Measurements from ENCODE around the gene LINC01488.

The LINC01488 gene

DNA sequence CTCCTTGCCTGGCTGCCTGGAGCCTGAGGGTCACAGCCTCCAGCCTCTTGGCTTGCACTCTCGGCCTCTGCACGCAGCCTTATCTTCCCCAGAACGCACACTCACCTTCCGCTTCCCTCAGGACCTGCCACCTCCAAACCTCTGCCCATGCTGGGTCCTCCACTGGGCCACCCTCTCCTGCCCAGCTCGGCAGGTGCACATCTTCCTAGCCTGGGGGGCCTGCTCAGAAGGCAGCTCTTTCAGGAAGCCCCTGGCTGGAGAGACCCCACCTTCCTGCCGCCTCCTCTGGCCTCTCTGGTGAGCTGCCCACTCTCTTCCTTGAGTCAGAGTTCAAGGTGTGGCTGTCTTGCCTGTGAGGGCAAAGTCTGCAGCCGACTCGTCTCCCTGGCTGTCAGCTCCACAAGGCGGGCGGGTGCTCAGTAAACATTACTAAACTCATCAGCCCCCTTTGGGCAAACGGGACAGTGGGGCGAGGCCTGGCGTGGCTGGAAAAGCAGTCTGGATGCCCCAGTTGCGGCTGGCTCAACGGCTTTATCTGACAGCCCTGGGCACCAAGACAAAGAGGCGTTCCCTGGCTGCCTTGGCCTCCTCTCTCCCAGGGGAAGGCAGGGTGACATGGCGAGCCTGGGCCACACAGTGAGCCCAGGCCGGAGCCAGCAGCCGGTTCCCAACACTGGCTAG lies 1.7 kb upstream of the LINC01488 start:
- DNase-seq (ENCODE audit: low read depth), result no peak

GRCh38 chr11:69480547-69481392 lies 693 bp upstream of the LINC01488 start:
- no peak for DNase-seq (ENCODE audit: low read depth)

- no peak for DNase-seq (ENCODE audit: low read depth)
These were observed 859 bp downstream of the LINC01488 start for GRCh38 chr11:69482322-69482721.

GRCh38 chr11:69483170-69483569 lies 1.7 kb downstream of the LINC01488 start:
- DNase-seq (ENCODE audit: low read depth), result no peak

- no peak for DNase-seq (ENCODE audit: low read depth)
These were observed 2.4 kb downstream of the LINC01488 start for GRCh38 chr11:69483691-69484426.

DNA sequence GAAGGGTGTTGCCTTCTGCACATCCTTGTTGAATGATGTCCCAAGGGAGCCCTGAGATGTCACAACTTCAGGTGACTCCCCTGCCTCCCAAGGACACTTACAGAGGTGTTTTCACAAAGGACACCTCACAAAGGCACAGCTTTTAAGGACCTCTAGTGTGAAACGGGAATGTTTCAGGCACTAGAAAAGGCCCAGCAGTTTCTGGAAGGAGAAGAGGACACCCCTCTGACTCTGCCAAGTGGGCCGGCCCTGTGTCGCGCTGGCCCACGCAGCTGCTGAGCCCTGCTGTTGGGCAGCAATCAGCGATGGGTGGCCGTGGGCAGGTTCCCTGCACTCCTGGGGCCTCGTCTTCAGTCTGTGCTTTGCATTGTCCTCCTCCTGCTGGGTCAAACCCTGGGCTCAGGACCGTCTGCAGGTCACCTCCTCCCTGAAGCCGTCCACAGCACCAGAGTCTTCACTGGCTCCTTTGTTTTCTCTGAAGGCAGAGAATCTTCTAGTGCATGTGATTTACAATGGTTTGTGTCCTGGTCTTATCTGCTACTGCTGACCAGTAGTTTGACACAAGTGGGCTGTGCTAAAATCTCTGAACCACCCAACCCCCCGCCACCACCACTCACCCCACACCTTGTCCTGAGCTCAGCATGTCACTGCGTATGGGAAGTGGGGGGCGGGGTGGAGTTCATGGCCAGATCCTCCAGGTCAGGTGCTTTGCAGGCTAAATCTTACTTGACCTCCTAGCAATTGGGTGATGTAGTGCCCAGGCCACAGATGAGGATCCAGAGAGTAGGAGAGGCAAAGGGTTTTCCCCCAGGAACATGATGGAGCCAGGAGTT lies 3.2 kb downstream of the LINC01488 start:
- DNase-seq (ENCODE audit: low read depth), result no peak

- DNase-seq (ENCODE audit: low read depth), result no peak
These were observed 4.0 kb downstream of the LINC01488 start for GRCh38 chr11:69485337-69486041.

GRCh38 chr11:69486056-69486772 lies 4.8 kb downstream of the LINC01488 start:
- no peak for DNase-seq (ENCODE audit: low read depth)

DNA sequence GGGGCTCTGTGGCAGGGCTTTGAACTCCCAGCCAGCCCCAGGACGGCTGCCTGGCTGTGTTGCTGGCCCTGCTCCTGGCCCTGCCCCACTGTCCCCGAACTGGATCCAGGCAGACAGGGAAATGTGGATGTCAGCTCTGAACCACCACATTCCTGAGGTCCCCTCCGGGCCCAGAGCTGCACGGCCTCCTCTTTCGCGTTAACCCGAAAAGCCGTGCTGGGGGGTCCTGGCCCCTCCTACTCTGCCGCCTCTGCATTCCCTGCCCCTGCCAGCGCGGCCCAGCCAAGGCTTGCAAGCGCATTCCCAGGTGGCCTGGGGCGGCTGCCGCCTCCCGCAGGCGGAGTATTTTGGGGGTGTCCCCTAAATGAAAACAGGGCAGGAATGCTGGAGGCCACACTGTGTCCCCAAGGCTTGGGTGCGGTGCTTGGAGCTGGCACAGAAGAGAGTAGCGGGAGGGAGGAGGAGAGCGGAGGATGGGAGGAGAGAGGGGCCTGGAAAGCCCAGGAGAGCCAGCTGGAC lies 5.4 kb downstream of the LINC01488 start:
- DNase-seq (ENCODE audit: low read depth), result no peak

DNA sequence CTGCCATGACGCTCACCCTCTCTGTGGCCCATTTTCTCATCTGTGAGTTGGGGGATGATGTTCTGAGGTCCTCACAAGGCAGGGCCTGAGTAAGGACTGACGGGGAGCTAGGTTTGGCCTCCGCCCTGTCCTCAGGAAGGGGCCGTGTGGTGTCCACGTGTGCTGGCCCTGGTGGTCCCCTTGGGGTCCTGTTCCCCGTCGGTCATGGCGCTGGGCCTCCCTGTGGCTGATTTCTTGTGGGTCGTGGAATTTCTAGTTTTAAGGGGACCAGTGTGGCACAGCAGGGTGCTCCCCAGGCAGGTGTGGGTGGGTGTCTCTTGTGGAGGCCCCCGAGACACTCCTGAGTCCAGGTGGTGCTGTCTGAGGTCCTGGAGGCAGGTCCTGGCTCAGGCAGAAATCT lies 5.9 kb downstream of the LINC01488 start:
- DNase-seq (ENCODE audit: low read depth), result no peak

- no peak for DNase-seq (ENCODE audit: low read depth)
These were observed 6.5 kb downstream of the LINC01488 start for GRCh38 chr11:69487849-69488542.

GRCh38 chr11:69488543-69488940 lies 7.1 kb downstream of the LINC01488 start:
- DNase-seq (ENCODE audit: low read depth), result no peak

- no peak for DNase-seq (ENCODE audit: low read depth)
These were observed 7.7 kb downstream of the LINC01488 start for GRCh38 chr11:69489031-69489745.

- DNase-seq (ENCODE audit: low read depth), result no peak
These were observed 8.4 kb downstream of the LINC01488 start for GRCh38 chr11:69489746-69490365.

- DNase-seq (ENCODE audit: low read depth), result no peak
These were observed 9.1 kb downstream of the LINC01488 start for GRCh38 chr11:69490516-69490915.

GRCh38 chr11:69491071-69492031 lies 9.9 kb downstream of the LINC01488 start:
- no peak for DNase-seq (ENCODE audit: low read depth)
